HepG2 (cell line): ENCODE measurements around the gene ZNF740. TPM values are rescaled to one million over a fixed set of nuclear protein-coding genes. Genes with fewer than 3 reads are reported as not detected.

Source experiments
- EHMT2 ChIP-seq: fragments of 200-600 bp; sonication (generic); IDR thresholded peaks from 2 replicates; pipeline ENCODE4 v1.7.0; 2017; ENCODE audit warnings: antibody characterized with exemption, low read depth, low read length, borderline replicate concordance
- HNRNPH1 ChIP-seq: fragments of 200-400 bp; formaldehyde crosslinking; optimal IDR thresholded peaks from 2 replicates; pipeline ENCODE3; 2017; ENCODE audit warnings: mild to moderate bottlenecking, low read depth, low read length
- IKZF1 ChIP-seq: fragments of 450-650 bp; IDR thresholded peaks from 2 replicates; pipeline ENCODE4 v1.7.1; 2016
- MIER3 ChIP-seq: IDR thresholded peaks from 2 replicates; pipeline ENCODE4 v1.6.1; 2016; ENCODE audit warnings: missing compliant biosample characterization, borderline replicate concordance
- MXI1 ChIP-seq: IDR thresholded peaks from 3 replicates; pipeline ENCODE4 v1.6.1; 2012; ENCODE audit warnings: low read depth, low read length, inconsistent platforms, borderline replicate concordance
- NAIF1 ChIP-seq: sonication (generic); formaldehyde crosslinking; IDR thresholded peaks from 2 replicates; pipeline ENCODE4 v1.5.0; 2020; ENCODE audit warnings: mild to moderate bottlenecking, missing genetic modification reagents, borderline replicate concordance
- PAF1 ChIP-seq: IDR thresholded peaks from 2 replicates; pipeline ENCODE4 v1.6.1; 2016; ENCODE audit warnings: missing genetic modification reagents, missing compliant biosample characterization
- RBAK ChIP-seq: sonication (generic); formaldehyde crosslinking; IDR thresholded peaks from 2 replicates; pipeline ENCODE4 v1.5.1; 2020; ENCODE audit warnings: mild to moderate bottlenecking, missing genetic modification reagents
- SMARCC2 ChIP-seq: fragments of 450-650 bp; IDR thresholded peaks from 2 replicates; pipeline ENCODE4 v1.6.1; 2017; ENCODE audit warnings: antibody characterized with exemption, mild to moderate bottlenecking
- ZNF264 ChIP-seq: sonication (generic); formaldehyde crosslinking; IDR thresholded peaks from 2 replicates; pipeline ENCODE4 v1.4.0; 2020; ENCODE audit warnings: missing genetic modification reagents
- polyA plus RNA-seq, 8 experiments: library from polyadenylated mRNA; depleted of rRNA in 3 of 8; stranded (reverse) in 7 of 8; unstranded in 1 of 8; fragments of >200 nt; fragmentation: Illumina TruSeq in 4 of 8; extraction: Trizol in 4 of 8; gene quantifications; 2 replicates each; pipeline versions ENCODE4 v1.2.1 to v1.2.3, GENCODE V29; 2011 to 2016; ENCODE audit warnings: low read depth in 4 of 8, missing spikeins in 1 of 8, mixed read lengths in 1 of 8; ENCODE audit not compliant: insufficient read depth in 1 of 8
- total RNA-seq, 5 experiments: library from RNA; depleted of rRNA; stranded (reverse); fragments of >200 nt; fragmentation: Illumina TruSeq; extraction: Trizol; gene quantifications; 2 replicates each; pipeline ENCODE4 v1.2.3, GENCODE V29; 2016; ENCODE audit warnings: low read depth in 1 of 5
- TF ChIP-seq, protein P1 (sequence below): sonication (generic); formaldehyde crosslinking; IDR thresholded peaks from 2 replicates; pipeline ENCODE4 v1.8.0; 2022; ENCODE audit warnings: mild to moderate bottlenecking, missing genetic modification reagents, moderate library complexity
- TF ChIP-seq, protein P2 (sequence below), 2 experiments: sonication (generic) in 1 of 2; formaldehyde crosslinking in 1 of 2; IDR thresholded peaks; 2 replicates each; pipeline versions ENCODE4 v1.4.0 to v1.6.1; 2018 to 2020; ENCODE audit warnings: missing genetic modification reagents in 2 of 2, borderline replicate concordance in 1 of 2, low read depth in 1 of 2, mild to moderate bottlenecking in 1 of 2, missing biosample characterization in 1 of 2
- TF ChIP-seq, protein P3 (sequence below): sonication (generic); formaldehyde crosslinking; conservative IDR thresholded peaks from 2 replicates; pipeline ENCODE4 v1.4.0; 2020; ENCODE audit warnings: missing genetic modification reagents
- TF ChIP-seq, protein P4 (sequence below): sonication (generic); formaldehyde crosslinking; IDR thresholded peaks from 2 replicates; pipeline ENCODE4 v1.4.0; 2020; ENCODE audit warnings: missing genetic modification reagents
- TF ChIP-seq, protein P5 (sequence below): sonication (generic); formaldehyde crosslinking; IDR thresholded peaks from 2 replicates; pipeline ENCODE4 v1.4.0; 2020; ENCODE audit warnings: mild to moderate bottlenecking, missing genetic modification reagents
- TF ChIP-seq, protein P6 (sequence below): sonication (generic); formaldehyde crosslinking; IDR thresholded peaks from 2 replicates; pipeline ENCODE4 v1.5.1; 2020; ENCODE audit warnings: missing genetic modification reagents, mild to moderate bottlenecking, borderline replicate concordance
- TF ChIP-seq, protein P7 (sequence below): sonication (generic); formaldehyde crosslinking; IDR thresholded peaks from 2 replicates; pipeline ENCODE4 v1.8.1; 2023; ENCODE audit warnings: mild to moderate bottlenecking, missing genetic modification reagents

The ZNF740 gene
- total and polyA plus RNA-seq, 2 of the 13 experiments (the other 11 are each of a cell fraction or from before 2014, with no cell fraction given): 16.9 to 19.0 TPM

DNA sequence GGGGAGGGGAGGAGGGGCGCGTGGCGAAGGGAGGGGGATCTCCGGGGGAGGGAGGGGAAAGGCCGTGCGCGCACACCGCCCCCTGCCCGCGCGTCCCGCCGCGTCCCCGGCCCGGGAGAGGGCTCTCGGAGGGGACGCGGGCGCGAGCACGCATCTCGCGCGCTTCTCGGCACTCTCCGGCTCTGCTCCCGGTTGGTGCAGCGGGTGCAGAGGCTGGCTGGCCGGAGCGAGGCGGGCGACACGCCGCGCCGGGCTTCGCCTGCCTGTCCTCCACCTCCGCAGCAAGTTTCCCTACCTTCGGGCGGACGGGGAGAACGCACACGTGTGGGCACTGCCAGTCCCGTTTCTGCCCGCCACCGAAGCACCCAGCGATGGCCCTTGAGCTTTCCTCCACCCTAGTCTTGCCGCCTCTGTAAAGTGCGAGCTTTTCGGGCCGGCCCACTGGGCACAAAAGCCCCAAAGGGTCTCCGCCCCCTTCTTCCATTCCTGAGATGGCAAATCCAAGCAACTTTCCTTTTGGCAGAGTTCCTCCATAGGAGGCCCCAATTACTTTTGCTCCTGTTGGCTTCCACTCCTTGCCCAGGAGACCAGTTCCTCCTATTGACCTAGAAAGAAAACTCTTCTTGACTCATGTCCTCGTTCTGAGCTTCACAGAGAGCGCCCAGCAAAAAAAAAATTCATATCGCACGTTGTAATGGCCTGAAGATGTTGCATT lies 566 bp downstream of the ZNF740 start (continued):
- TF ChIP-seq, protein P1, sequence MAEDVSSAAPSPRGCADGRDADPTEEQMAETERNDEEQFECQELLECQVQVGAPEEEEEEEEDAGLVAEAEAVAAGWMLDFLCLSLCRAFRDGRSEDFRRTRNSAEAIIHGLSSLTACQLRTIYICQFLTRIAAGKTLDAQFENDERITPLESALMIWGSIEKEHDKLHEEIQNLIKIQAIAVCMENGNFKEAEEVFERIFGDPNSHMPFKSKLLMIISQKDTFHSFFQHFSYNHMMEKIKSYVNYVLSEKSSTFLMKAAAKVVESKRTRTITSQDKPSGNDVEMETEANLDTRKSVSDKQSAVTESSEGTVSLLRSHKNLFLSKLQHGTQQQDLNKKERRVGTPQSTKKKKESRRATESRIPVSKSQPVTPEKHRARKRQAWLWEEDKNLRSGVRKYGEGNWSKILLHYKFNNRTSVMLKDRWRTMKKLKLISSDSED (CRISPR knock-in tag): no peak
- TF ChIP-seq RBAK (CRISPR knock-in tag) (no peak), PAF1 (no peak), NAIF1 (CRISPR knock-in tag) (no peak), HNRNPH1 (no peak), SMARCC2 (no peak), EHMT2 (no peak), ZNF264 (no peak), IKZF1 (no peak), MXI1 (no peak), MIER3 (CRISPR knock-in tag) (no peak)
- TF ChIP-seq, protein P2, sequence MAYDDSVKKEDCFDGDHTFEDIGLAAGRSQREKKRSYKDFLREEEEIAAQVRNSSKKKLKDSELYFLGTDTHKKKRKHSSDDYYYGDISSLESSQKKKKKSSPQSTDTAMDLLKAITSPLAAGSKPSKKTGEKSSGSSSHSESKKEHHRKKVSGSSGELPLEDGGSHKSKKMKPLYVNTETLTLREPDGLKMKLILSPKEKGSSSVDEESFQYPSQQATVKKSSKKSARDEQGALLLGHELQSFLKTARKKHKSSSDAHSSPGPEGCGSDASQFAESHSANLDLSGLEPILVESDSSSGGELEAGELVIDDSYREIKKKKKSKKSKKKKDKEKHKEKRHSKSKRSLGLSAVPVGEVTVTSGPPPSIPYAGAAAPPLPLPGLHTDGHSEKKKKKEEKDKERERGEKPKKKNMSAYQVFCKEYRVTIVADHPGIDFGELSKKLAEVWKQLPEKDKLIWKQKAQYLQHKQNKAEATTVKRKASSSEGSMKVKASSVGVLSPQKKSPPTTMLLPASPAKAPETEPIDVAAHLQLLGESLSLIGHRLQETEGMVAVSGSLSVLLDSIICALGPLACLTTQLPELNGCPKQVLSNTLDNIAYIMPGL (CRISPR knock-in tag; IDR thresholded peaks at IDR 0.05; ENCODE audit: borderline replicate concordance in 1 of 2, low read depth in 1 of 2): peak; percentile 10 to 40; a peak in 2 of 4 replicates
- TF ChIP-seq, protein P3, sequence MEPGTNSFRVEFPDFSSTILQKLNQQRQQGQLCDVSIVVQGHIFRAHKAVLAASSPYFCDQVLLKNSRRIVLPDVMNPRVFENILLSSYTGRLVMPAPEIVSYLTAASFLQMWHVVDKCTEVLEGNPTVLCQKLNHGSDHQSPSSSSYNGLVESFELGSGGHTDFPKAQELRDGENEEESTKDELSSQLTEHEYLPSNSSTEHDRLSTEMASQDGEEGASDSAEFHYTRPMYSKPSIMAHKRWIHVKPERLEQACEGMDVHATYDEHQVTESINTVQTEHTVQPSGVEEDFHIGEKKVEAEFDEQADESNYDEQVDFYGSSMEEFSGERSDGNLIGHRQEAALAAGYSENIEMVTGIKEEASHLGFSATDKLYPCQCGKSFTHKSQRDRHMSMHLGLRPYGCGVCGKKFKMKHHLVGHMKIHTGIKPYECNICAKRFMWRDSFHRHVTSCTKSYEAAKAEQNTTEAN (CRISPR knock-in tag): no peak
- TF ChIP-seq, protein P4, sequence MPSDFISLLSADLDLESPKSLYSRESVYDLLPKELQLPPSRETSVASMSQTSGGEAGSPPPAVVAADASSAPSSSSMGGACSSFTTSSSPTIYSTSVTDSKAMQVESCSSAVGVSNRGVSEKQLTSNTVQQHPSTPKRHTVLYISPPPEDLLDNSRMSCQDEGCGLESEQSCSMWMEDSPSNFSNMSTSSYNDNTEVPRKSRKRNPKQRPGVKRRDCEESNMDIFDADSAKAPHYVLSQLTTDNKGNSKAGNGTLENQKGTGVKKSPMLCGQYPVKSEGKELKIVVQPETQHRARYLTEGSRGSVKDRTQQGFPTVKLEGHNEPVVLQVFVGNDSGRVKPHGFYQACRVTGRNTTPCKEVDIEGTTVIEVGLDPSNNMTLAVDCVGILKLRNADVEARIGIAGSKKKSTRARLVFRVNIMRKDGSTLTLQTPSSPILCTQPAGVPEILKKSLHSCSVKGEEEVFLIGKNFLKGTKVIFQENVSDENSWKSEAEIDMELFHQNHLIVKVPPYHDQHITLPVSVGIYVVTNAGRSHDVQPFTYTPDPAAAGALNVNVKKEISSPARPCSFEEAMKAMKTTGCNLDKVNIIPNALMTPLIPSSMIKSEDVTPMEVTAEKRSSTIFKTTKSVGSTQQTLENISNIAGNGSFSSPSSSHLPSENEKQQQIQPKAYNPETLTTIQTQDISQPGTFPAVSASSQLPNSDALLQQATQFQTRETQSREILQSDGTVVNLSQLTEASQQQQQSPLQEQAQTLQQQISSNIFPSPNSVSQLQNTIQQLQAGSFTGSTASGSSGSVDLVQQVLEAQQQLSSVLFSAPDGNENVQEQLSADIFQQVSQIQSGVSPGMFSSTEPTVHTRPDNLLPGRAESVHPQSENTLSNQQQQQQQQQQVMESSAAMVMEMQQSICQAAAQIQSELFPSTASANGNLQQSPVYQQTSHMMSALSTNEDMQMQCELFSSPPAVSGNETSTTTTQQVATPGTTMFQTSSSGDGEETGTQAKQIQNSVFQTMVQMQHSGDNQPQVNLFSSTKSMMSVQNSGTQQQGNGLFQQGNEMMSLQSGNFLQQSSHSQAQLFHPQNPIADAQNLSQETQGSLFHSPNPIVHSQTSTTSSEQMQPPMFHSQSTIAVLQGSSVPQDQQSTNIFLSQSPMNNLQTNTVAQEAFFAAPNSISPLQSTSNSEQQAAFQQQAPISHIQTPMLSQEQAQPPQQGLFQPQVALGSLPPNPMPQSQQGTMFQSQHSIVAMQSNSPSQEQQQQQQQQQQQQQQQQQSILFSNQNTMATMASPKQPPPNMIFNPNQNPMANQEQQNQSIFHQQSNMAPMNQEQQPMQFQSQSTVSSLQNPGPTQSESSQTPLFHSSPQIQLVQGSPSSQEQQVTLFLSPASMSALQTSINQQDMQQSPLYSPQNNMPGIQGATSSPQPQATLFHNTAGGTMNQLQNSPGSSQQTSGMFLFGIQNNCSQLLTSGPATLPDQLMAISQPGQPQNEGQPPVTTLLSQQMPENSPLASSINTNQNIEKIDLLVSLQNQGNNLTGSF (CRISPR knock-in tag): no peak
- TF ChIP-seq, protein P5, sequence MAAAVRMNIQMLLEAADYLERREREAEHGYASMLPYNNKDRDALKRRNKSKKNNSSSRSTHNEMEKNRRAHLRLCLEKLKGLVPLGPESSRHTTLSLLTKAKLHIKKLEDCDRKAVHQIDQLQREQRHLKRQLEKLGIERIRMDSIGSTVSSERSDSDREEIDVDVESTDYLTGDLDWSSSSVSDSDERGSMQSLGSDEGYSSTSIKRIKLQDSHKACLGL (CRISPR knock-in tag): 0 out of 2 replicates have a peak, but pooled peaks have one; percentile 50
- TF ChIP-seq, protein P6, sequence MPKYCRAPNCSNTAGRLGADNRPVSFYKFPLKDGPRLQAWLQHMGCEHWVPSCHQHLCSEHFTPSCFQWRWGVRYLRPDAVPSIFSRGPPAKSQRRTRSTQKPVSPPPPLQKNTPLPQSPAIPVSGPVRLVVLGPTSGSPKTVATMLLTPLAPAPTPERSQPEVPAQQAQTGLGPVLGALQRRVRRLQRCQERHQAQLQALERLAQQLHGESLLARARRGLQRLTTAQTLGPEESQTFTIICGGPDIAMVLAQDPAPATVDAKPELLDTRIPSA: peak; percentile 62; the same call in 1 of the 2 replicates
- TF ChIP-seq, protein P7, sequence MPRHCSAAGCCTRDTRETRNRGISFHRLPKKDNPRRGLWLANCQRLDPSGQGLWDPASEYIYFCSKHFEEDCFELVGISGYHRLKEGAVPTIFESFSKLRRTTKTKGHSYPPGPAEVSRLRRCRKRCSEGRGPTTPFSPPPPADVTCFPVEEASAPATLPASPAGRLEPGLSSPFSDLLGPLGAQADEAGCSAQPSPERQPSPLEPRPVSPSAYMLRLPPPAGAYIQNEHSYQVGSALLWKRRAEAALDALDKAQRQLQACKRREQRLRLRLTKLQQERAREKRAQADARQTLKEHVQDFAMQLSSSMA (CRISPR knock-in tag): no peak
